Suprapubic skin (tissue), 4 donors: ENCODE measurements around the gene ASZ1.

Experiments used
- EP300 ChIP-seq: sonication (generic); formaldehyde crosslinking; IDR thresholded peaks from one replicate; pipeline ENCODE4 v1.6.1; 2017; ENCODE audit warnings: antibody characterized with exemption
- POLR2A ChIP-seq, 2 donors: fragments of 450-650 bp; IDR thresholded peaks; one replicate each; pipeline ENCODE4 v1.6.1; 2017; ENCODE audit warnings: antibody characterized with exemption in 2 of 2, mild to moderate bottlenecking in 2 of 2, moderate library complexity in 2 of 2
- POLR2AphosphoS5 ChIP-seq, 3 donors: sonication (generic); formaldehyde crosslinking; IDR thresholded peaks; one replicate each; pipeline ENCODE4 v1.6.1; 2017; ENCODE audit warnings: antibody characterized with exemption in 3 of 3
- TF ChIP-seq, protein P1 (sequence below), 2 donors: fragments of 200-600 bp in 1 of 2; fragments of 450-650 bp in 1 of 2; sonication (generic) in 1 of 2; IDR thresholded peaks; one replicate each; pipeline ENCODE4 v1.5.1; 2016 to 2019; ENCODE audit warnings: antibody characterized with exemption in 2 of 2, mild to moderate bottlenecking in 1 of 2, moderate library complexity in 1 of 2

- TF ChIP-seq POLR2A (IDR thresholded peaks at IDR 0.05) (no peak), EP300 (no peak), POLR2AphosphoS5 (IDR thresholded peaks at IDR 0.05) (no peak)
- TF ChIP-seq, protein P1, sequence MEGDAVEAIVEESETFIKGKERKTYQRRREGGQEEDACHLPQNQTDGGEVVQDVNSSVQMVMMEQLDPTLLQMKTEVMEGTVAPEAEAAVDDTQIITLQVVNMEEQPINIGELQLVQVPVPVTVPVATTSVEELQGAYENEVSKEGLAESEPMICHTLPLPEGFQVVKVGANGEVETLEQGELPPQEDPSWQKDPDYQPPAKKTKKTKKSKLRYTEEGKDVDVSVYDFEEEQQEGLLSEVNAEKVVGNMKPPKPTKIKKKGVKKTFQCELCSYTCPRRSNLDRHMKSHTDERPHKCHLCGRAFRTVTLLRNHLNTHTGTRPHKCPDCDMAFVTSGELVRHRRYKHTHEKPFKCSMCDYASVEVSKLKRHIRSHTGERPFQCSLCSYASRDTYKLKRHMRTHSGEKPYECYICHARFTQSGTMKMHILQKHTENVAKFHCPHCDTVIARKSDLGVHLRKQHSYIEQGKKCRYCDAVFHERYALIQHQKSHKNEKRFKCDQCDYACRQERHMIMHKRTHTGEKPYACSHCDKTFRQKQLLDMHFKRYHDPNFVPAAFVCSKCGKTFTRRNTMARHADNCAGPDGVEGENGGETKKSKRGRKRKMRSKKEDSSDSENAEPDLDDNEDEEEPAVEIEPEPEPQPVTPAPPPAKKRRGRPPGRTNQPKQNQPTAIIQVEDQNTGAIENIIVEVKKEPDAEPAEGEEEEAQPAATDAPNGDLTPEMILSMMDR (IDR thresholded peaks at IDR 0.05), result no peak
Measured at GRCh38 chr7:117347962-117348672, 79.2 kb downstream of the ASZ1 start.
